ENCODE data around the gene KLHL20. TPM values are rescaled to one million over a fixed set of nuclear protein-coding genes. Genes with fewer than 3 reads are reported as not detected.

KLHL20 gene
- total and polyA plus RNA-seq, 2 experiments from 2014 or later, result 12.3 to 14.5 TPM

DNA sequence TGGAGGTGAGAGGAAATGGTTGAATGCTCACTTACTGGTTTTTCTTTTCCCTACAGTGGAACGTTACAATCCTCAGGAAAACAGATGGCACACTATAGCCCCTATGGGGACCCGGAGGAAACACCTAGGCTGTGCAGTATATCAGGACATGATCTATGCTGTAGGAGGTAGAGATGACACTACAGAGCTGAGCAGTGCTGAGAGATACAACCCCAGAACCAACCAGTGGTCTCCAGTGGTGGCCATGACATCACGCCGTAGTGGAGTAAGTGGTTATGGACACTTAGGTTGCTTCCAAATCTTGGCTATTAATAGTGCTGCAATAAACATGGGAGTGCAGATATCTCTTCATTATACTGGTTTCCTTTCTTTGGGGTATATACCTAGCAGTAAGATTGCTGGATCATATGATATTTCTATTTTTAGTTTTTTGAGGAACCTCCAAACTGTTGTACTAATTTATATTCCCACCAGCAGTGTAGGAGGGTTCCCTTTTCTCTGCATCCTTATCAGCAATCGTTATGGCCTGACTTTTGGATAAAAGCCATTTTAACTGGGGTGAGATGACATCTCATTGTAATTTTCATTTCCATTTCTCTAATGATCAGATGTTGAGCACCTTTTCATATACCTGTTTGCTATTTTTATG, 60.9 kb downstream of the KLHL20 start (continued):
- TF ChIP-seq, protein P1, sequence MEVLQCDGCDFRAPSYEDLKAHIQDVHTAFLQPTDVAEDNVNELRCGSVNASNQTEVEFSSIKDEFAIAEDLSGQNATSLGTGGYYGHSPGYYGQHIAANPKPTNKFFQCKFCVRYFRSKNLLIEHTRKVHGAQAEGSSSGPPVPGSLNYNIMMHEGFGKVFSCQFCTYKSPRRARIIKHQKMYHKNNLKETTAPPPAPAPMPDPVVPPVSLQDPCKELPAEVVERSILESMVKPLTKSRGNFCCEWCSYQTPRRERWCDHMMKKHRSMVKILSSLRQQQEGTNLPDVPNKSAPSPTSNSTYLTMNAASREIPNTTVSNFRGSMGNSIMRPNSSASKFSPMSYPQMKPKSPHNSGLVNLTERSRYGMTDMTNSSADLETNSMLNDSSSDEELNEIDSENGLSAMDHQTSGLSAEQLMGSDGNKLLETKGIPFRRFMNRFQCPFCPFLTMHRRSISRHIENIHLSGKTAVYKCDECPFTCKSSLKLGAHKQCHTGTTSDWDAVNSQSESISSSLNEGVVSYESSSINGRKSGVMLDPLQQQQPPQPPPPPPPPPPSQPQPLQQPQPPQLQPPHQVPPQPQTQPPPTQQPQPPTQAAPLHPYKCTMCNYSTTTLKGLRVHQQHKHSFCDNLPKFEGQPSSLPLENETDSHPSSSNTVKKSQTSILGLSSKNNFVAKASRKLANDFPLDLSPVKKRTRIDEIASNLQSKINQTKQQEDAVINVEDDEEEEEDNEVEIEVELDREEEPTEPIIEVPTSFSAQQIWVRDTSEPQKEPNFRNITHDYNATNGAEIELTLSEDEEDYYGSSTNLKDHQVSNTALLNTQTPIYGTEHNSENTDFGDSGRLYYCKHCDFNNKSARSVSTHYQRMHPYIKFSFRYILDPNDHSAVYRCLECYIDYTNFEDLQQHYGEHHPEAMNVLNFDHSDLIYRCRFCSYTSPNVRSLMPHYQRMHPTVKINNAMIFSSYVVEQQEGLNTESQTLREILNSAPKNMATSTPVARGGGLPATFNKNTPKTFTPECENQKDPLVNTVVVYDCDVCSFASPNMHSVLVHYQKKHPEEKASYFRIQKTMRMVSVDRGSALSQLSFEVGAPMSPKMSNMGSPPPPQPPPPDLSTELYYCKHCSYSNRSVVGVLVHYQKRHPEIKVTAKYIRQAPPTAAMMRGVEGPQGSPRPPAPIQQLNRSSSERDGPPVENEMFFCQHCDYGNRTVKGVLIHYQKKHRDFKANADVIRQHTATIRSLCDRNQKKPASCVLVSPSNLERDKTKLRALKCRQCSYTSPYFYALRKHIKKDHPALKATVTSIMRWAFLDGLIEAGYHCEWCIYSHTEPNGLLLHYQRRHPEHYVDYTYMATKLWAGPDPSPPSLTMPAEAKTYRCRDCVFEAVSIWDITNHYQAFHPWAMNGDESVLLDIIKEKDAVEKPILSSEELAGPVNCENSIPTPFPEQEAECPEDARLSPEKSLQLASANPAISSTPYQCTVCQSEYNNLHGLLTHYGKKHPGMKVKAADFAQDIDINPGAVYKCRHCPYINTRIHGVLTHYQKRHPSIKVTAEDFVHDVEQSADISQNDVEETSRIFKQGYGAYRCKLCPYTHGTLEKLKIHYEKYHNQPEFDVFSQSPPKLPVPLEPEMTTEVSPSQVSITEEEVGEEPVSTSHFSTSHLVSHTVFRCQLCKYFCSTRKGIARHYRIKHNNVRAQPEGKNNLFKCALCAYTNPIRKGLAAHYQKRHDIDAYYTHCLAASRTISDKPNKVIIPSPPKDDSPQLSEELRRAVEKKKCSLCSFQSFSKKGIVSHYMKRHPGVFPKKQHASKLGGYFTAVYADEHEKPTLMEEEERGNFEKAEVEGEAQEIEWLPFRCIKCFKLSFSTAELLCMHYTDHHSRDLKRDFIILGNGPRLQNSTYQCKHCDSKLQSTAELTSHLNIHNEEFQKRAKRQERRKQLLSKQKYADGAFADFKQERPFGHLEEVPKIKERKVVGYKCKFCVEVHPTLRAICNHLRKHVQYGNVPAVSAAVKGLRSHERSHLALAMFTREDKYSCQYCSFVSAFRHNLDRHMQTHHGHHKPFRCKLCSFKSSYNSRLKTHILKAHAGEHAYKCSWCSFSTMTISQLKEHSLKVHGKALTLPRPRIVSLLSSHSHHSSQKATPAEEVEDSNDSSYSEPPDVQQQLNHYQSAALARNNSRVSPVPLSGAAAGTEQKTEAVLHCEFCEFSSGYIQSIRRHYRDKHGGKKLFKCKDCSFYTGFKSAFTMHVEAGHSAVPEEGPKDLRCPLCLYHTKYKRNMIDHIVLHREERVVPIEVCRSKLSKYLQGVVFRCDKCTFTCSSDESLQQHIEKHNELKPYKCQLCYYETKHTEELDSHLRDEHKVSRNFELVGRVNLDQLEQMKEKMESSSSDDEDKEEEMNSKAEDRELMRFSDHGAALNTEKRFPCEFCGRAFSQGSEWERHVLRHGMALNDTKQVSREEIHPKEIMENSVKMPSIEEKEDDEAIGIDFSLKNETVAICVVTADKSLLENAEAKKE (CRISPR knock-in tag; IDR thresholded peaks at IDR 0.05), result no peak
- TF ChIP-seq POLR2AphosphoS5 (IDR thresholded peaks at IDR 0.05; ENCODE audit: low read depth) (no peak), EZH2 (IDR thresholded peaks at IDR 0.05; ENCODE audit: low read depth, unreplicated experiment) (no peak)
- TF ChIP-seq, protein P2, sequence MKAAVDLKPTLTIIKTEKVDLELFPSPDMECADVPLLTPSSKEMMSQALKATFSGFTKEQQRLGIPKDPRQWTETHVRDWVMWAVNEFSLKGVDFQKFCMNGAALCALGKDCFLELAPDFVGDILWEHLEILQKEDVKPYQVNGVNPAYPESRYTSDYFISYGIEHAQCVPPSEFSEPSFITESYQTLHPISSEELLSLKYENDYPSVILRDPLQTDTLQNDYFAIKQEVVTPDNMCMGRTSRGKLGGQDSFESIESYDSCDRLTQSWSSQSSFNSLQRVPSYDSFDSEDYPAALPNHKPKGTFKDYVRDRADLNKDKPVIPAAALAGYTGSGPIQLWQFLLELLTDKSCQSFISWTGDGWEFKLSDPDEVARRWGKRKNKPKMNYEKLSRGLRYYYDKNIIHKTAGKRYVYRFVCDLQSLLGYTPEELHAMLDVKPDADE (IDR thresholded peaks at IDR 0.05), result no peak

DNA sequence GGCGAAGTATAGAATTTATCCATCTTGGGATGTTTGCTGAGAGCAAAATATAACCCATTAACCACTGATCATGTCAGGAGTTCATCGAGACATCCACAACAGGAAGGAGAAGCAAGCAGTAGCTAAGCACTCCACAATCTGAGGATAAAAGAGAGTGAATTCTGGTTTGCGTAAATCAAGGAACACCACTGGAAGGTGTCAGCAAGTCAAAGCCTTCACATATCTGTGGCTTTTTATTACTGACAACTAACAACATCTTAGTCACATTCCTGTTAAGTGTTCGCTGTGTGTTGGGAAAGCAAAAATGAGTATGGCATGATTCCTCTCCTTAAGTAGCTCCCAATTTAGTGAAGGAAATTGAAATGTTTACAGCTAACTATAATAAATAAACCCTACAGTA, 65.2 kb downstream of the KLHL20 start:
- Histone ChIP-seq H3K9me2 (ENCODE audit: insufficient read depth) (no peaks in the 10 kb centered on the region), H3K4me1 (ENCODE audit: insufficient read depth) (no peaks in the 10 kb centered on the region), H3K79me2 (replicated peaks; ENCODE audit: insufficient read depth) (no peaks in the 10 kb centered on the region), H3K27ac (ENCODE audit: low read depth) (0 out of 2 replicates have a peak overlapping the region, but pooled peaks have one; percentile 11), H2AFZ (no peak overlapping the region), H3K4me2 (no peak overlapping the region), H3K27me3 (ENCODE audit: insufficient read depth) (no peaks in the 10 kb centered on the region), H3F3A (replicated peaks; ENCODE audit: low read depth) (no peaks in the 10 kb centered on the region), H4K20me1 (replicated peaks; ENCODE audit: insufficient read depth) (no peaks in the 10 kb centered on the region), H3K4me3 (no peak overlapping the region), H3K36me3 (ENCODE audit: insufficient read depth) (no peaks in the 10 kb centered on the region; the same call in 1 of the 2 replicates)
- H3K36me3 Mint-ChIP-seq (ENCODE audit: low read depth), result peaks cover 12% of the 10 kb centered on the region; the same call in 2 of the 3 replicates
- no peak for DNase-seq (ENCODE audit: low spot score)
- no peak overlapping the region for H3K4me3 Mint-ChIP-seq
- no peak for ATAC-seq
- H3K27me3 Mint-ChIP-seq (ENCODE audit: insufficient read depth, low read depth, poor library complexity), result no peaks in the 10 kb centered on the region
- H3K4me1 Mint-ChIP-seq, result no peaks in the 10 kb centered on the region
- H3K27ac Mint-ChIP-seq, result no peak overlapping the region
- no peaks in the 10 kb centered on the region for H3K9me3 Mint-ChIP-seq
- TF ChIP-seq, protein P2 (IDR thresholded peaks at IDR 0.05), result no peak
- TF ChIP-seq, protein P1 (CRISPR knock-in tag; IDR thresholded peaks at IDR 0.05), result no peak

All from GM23338 (cell line).